Effector memory CD8-positive, alpha-beta T cell (primary cell): ENCODE results near the gene PRSS27.
"Not testable (repeated sequence)": the region's sequence is repeated elsewhere in the genome, so short reads cannot be mapped to it uniquely, and the experiment has no call there.

Experiments used
- ATAC-seq: fragments of 150-1000 bp; cut with Tn5 transposase; replicated peaks from 2 replicates; pipeline ENCODE4 v1.10.0; 2021; ENCODE audit warnings: mild to moderate bottlenecking, moderate library complexity
- DNase-seq, 3 experiments: peaks; one replicate each; pipeline ENCODE4 v3.0.0; 2021
- H3K27ac Mint-ChIP-seq, 2 donors: one replicate each; pipeline ENCODE4 v1.8.0; 2022; ENCODE audit warnings: mild to moderate bottlenecking in 2 of 2, mixed read lengths in 2 of 2, moderate library complexity in 2 of 2
- H3K27me3 Mint-ChIP-seq, 2 donors: one replicate each; pipeline ENCODE4 v1.8.0; 2022; ENCODE audit warnings: mixed read lengths in 2 of 2
- H3K36me3 Mint-ChIP-seq: one replicate; pipeline ENCODE4 v1.8.0; 2022; ENCODE audit warnings: mild to moderate bottlenecking, moderate library complexity, mixed read lengths; ENCODE audit not compliant: insufficient read depth
- H3K4me1 Mint-ChIP-seq, 2 donors: one replicate each; pipeline ENCODE4 v1.8.0; 2022; ENCODE audit warnings: low read depth in 2 of 2, mixed read lengths in 2 of 2
- H3K4me3 Mint-ChIP-seq, 2 donors: one replicate each; pipeline ENCODE4 v1.8.0; 2022; ENCODE audit warnings: mild to moderate bottlenecking in 2 of 2, mixed read lengths in 2 of 2, moderate library complexity in 2 of 2
- H3K9me3 Mint-ChIP-seq, 2 donors: one replicate each; pipeline ENCODE4 v1.8.0; 2022; ENCODE audit warnings: mixed read lengths in 2 of 2

Gene PRSS27

DNA sequence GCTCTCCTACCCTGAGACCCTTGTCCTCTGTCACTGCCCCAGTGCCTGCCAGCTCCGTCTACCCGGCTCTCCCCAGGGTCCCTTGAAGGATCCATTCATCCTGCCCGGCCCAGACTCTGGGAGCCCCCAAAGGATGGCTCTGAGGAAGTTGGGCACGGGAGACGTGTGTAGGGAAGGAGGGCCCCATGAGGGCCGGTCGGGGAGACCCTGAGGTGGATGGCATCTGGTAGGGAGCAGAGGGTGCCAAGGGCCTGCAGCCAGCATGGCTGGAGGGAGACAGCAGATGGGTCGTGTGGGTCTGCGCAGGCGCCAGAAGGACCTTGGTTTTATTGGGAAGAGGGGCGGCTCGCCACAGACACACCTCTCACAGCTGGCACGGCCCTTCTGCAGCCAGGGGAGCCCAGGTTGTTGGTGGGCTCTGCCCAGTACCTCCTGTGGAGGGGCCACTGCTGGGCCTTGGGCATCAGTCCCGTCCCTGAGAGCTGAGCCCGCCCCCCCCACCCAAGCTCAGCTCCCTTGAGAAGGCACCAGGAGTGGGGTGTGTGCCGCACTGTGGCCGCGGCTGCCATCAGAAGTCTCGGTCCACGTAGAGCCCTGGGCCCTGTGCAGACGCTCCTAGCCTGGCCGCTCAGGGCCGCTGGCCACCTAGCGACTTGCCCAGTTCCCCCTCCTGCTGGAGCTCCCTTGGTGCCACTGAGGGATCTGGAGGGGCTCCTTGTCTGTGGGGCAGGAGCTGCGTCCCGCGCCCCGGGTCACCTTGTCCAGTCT, 21.7 kb downstream of the PRSS27 start:
- no peak overlapping the region for H3K27ac Mint-ChIP-seq
- peaks cover 2 to 3% of the 10 kb centered on the region in 2 donors for H3K4me1 Mint-ChIP-seq
- no peaks in the 10 kb centered on the region for H3K27me3 Mint-ChIP-seq
- no peaks in the 10 kb centered on the region for H3K9me3 Mint-ChIP-seq
- DNase-seq: no peak
- peaks cover 29% of the 10 kb centered on the region for H3K36me3 Mint-ChIP-seq
- no peak overlapping the region for H3K4me3 Mint-ChIP-seq
- no peak for ATAC-seq

GRCh38 chr16:2697401-2697948, 22.5 kb downstream of the PRSS27 start:
- peaks cover 2 to 3% of the 10 kb centered on the region in 2 donors for H3K4me1 Mint-ChIP-seq
- H3K27ac Mint-ChIP-seq: no peak overlapping the region
- ATAC-seq (no peak), DNase-seq (no peak)
- no peaks in the 10 kb centered on the region for H3K9me3 Mint-ChIP-seq
- H3K36me3 Mint-ChIP-seq: peaks cover 21% of the 10 kb centered on the region
- no peak overlapping the region for H3K4me3 Mint-ChIP-seq
- H3K27me3 Mint-ChIP-seq: no peaks in the 10 kb centered on the region

GRCh38 chr16:2696601-2697250, 23.3 kb downstream of the PRSS27 start:
- H3K9me3 Mint-ChIP-seq, H3K4me1 Mint-ChIP-seq, ATAC-seq, H3K27me3 Mint-ChIP-seq, DNase-seq, H3K4me3 Mint-ChIP-seq, H3K27ac Mint-ChIP-seq: not testable (repeated sequence)
- peaks cover 20% of the 10 kb centered on the region for H3K36me3 Mint-ChIP-seq

DNA sequence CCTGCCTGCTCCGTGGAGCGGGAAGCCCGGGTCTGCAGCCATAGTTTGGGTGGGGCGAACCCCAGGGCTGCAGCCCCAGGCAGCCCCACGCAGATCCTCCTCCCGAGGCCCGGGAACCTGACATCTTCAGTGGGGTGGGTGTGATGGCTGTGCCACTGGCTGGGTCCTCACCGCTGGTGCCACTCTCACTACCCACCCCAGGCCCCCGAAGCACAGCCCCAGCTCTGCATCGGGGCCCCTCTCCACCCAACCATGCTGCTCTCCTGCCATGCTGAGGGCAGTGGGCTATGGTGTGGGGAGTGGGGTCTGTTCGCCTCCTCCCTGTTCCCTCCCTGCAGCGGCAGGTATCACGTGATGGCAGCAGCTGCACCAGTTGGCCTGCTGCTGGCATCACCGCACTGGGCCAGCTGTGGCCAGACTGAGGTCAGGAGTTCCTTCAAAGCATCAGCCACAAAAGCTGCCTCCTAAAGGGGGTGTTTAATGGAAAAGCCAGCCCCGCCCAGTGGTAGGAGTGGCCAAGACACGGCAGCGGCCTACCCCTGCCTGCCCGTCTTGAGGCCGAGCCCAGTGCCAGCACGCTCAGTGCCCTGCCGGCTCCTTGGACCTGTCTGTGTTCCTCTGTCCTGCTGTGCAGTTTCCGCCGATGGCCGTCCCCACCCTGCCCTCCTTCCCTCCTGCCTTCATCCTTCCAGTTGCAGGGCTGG, 26.9 kb downstream of the PRSS27 start:
- H3K27me3 Mint-ChIP-seq: no peaks in the 10 kb centered on the region
- no peak overlapping the region for H3K27ac Mint-ChIP-seq
- H3K36me3 Mint-ChIP-seq: peaks cover 11% of the 10 kb centered on the region
- no peak overlapping the region for H3K4me3 Mint-ChIP-seq
- ATAC-seq: no peak
- no peak for DNase-seq
- no peaks in the 10 kb centered on the region for H3K9me3 Mint-ChIP-seq
- H3K4me1 Mint-ChIP-seq: peaks cover 3 to 10% of the 10 kb centered on the region in 2 donors

DNA sequence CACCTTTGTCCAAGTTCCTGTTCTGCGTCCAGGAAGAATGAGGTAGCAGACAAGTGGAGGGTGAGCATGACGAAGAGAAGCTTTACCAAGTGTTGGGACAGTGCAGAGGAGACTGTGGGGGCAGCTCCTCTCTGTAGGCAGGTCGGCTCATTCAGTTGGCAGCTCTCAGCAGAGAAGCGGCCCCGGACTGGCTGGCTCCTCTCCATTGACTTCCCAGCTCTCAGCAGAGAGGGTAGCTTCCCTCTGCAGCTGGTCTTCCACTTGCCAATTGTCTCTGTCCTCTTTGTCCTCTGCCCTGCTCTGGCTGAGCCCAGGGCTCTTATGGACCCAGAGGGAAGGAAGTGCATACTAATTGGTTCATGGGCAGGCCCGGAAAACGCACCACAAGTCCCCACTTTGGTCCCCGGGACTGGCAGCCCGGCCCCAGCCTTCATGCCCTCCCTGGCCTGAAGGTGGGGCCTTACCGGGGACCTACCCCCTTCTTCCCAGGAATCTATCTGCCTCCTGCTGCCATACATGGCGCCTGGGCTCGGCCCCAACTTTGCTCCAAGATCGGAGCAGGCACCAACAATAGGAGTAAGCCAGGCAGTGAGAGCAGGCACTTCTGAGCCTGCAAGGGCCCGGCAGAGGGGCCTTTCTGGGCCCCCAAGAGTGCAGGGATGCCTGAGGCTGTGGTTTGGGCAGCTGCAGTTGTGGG, 27.6 kb downstream of the PRSS27 start:
- no peak for DNase-seq
- no peaks in the 10 kb centered on the region for H3K9me3 Mint-ChIP-seq
- peaks cover 7% of the 10 kb centered on the region for H3K36me3 Mint-ChIP-seq
- peaks cover 9 to 15% of the 10 kb centered on the region in 2 donors for H3K4me1 Mint-ChIP-seq
- no peak for ATAC-seq
- H3K4me3 Mint-ChIP-seq: no peak overlapping the region
- no peak overlapping the region for H3K27ac Mint-ChIP-seq
- H3K27me3 Mint-ChIP-seq: no peaks in the 10 kb centered on the region

- H3K4me3 Mint-ChIP-seq: no peak overlapping the region
- peaks cover 16 to 22% of the 10 kb centered on the region in 2 donors for H3K4me1 Mint-ChIP-seq
- peaks cover 5% of the 10 kb centered on the region for H3K36me3 Mint-ChIP-seq
- no peak overlapping the region for H3K27ac Mint-ChIP-seq
- ATAC-seq: no peak
- no peaks in the 10 kb centered on the region for H3K27me3 Mint-ChIP-seq
- DNase-seq: no peak
- H3K9me3 Mint-ChIP-seq: no peaks in the 10 kb centered on the region
Measured at GRCh38 chr16:2691491-2692248, 28.4 kb downstream of the PRSS27 start.

GRCh38 chr16:2690852-2691251, 29.2 kb downstream of the PRSS27 start:
- peaks cover 5% of the 10 kb centered on the region for H3K36me3 Mint-ChIP-seq
- no peak overlapping the region for H3K4me3 Mint-ChIP-seq
- H3K4me1 Mint-ChIP-seq: peaks cover 16 to 23% of the 10 kb centered on the region in 2 donors
- no peaks in the 10 kb centered on the region for H3K9me3 Mint-ChIP-seq
- DNase-seq (no peak), ATAC-seq (no peak)
- no peaks in the 10 kb centered on the region for H3K27me3 Mint-ChIP-seq
- peak overlapping the region in 1 of 2 donors; percentile 76 for H3K27ac Mint-ChIP-seq

GRCh38 chr16:2689968-2690801, 29.8 kb downstream of the PRSS27 start:
- H3K9me3 Mint-ChIP-seq: no peaks in the 10 kb centered on the region
- peaks cover 5% of the 10 kb centered on the region for H3K36me3 Mint-ChIP-seq
- no peak overlapping the region for H3K4me3 Mint-ChIP-seq
- DNase-seq (no peak), ATAC-seq (no peak)
- H3K27me3 Mint-ChIP-seq: no peaks in the 10 kb centered on the region
- peak overlapping the region in 1 of 2 donors; percentile 76 for H3K27ac Mint-ChIP-seq
- H3K4me1 Mint-ChIP-seq: peaks cover 18 to 23% of the 10 kb centered on the region in 2 donors

- H3K9me3 Mint-ChIP-seq, H3K27me3 Mint-ChIP-seq, H3K36me3 Mint-ChIP-seq, H3K4me3 Mint-ChIP-seq, H3K27ac Mint-ChIP-seq, DNase-seq, ATAC-seq: not testable (repeated sequence)
- peaks cover 19 to 23% of the 10 kb centered on the region in 2 donors for H3K4me1 Mint-ChIP-seq
Measured at GRCh38 chr16:2689422-2689821, 30.6 kb downstream of the PRSS27 start.

GRCh38 chr16:2687531-2688308, 32.3 kb downstream of the PRSS27 start:
- no peaks in the 10 kb centered on the region for H3K9me3 Mint-ChIP-seq

DNA sequence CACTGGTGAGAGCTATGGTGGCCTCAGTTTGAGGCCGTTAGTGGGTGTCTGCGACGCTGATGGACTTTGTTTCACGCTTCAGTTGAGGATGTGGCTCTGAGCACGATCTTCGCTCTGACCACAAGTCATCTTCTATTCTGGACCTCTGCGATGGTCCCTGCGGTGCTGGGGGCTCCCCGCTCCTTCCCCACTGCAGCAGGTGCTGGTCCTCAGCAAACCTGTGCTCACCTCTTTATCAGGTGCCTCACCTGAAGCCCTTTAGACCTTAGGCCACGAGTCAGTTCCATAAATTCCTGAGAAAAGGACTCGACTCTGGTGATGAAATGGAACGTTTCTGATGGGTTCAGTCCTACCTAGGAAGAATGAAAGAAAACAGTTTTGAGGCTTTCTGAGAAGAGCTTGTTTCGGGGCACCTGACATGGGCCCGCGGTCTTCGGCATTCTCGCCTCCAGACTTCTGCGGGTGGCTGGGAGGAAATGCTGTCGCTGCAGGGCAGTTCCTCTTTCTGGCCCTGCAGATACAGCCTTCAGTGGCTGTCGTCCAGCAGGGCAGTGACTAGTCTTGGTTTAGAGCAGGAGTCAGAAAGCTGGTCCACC, 33.0 kb downstream of the PRSS27 start:
- Mint-ChIP-seq H3K9me3 (no peaks in the 10 kb centered on the region), H3K36me3 (peaks cover 9% of the 10 kb centered on the region), H3K4me1 (peaks cover 22 to 23% of the 10 kb centered on the region in 2 donors), H3K27ac (peak overlapping the region; percentile 78 to 90), H3K27me3 (no peaks in the 10 kb centered on the region), H3K4me3 (peak overlapping the region; percentile 76)
- DNase-seq: no peak
- ATAC-seq: no peak

More at GRCh38 chr16:2687531-2688308, 32.3 kb downstream of the PRSS27 start:
- Mint-ChIP-seq H3K27me3 (no peaks in the 10 kb centered on the region), H3K36me3 (peaks cover 5% of the 10 kb centered on the region), H3K4me3 (peak overlapping the region; percentile 76), H3K27ac (peak overlapping the region; percentile 78 to 90), H3K4me1 (peaks cover 19 to 21% of the 10 kb centered on the region in 2 donors)
- no peak for DNase-seq
- no peak for ATAC-seq
